Tibial nerve (tissue), 4 donors: ENCODE measurements around the gene TRAP1. TPM values are rescaled to one million over a fixed set of nuclear protein-coding genes. Genes with fewer than 3 reads are reported as not detected.

Experiments
- DNase-seq, 2 donors: peaks; one replicate each; pipeline ENCODE4 v3.0.0-alpha.2; 2019; ENCODE audit warnings: low spot score in 2 of 2
- H3K27ac ChIP-seq, 4 donors: fragments of 200-600 bp; sonication (generic) in 3 of 4; one replicate each; pipeline ENCODE4 v1.5.1; 2017 to 2019; ENCODE audit warnings: mild to moderate bottlenecking in 1 of 4
- H3K27me3 ChIP-seq, 2 donors: fragments of 200-600 bp; sonication (generic) in 1 of 2; one replicate each; pipeline versions ENCODE4 v1.5.1 to v1.6.0; 2017 to 2019
- H3K36me3 ChIP-seq, 3 donors: fragments of 200-600 bp; sonication (generic); one replicate each; pipeline ENCODE4 v1.5.1; 2018 to 2019
- H3K4me1 ChIP-seq, 4 donors: fragments of 200-600 bp; sonication (generic) in 3 of 4; one replicate each; pipeline ENCODE4 v1.5.1; 2017 to 2019
- H3K4me3 ChIP-seq, 4 donors: fragments of 200-600 bp; sonication (generic) in 3 of 4; one replicate each; pipeline ENCODE4 v1.5.1; 2017 to 2019; ENCODE audit warnings: mild to moderate bottlenecking in 1 of 4, moderate library complexity in 1 of 4
- H3K9me3 ChIP-seq, 4 donors: fragments of 200-600 bp; sonication (generic) in 3 of 4; one replicate each; pipeline ENCODE4 v1.5.1; 2017 to 2019
- EP300 ChIP-seq, 2 donors: sonication (generic); formaldehyde crosslinking; IDR thresholded peaks; one replicate each; pipeline ENCODE4 v1.6.1; 2017; ENCODE audit warnings: antibody characterized with exemption in 2 of 2, mild to moderate bottlenecking in 1 of 2
- POLR2A ChIP-seq, 2 donors: fragments of 450-650 bp; IDR thresholded peaks; one replicate each; pipeline ENCODE4 v1.6.1; 2017; ENCODE audit warnings: antibody characterized with exemption in 2 of 2, mild to moderate bottlenecking in 2 of 2, moderate library complexity in 2 of 2
- WGBS, 2 donors: methylation state at CpG; one replicate each; pipeline ENCODE4 v1.1.5; 2018; 5-methylcytosine and 5-hydroxymethylcytosine counted together
- total RNA-seq, 4 donors: library from RNA; depleted of rRNA; stranded (reverse); fragments of >200 nt; gene quantifications; one replicate each; pipeline ENCODE4 v1.1.0, GENCODE V29; 2016
- TF ChIP-seq, protein P1 (sequence below), 5 experiments: fragments of 200-600 bp in 3 of 5; fragments of 450-650 bp in 2 of 5; sonication (generic) in 3 of 5; IDR thresholded peaks; one replicate each; pipeline ENCODE4 v1.5.1; 2016 to 2019; ENCODE audit warnings: antibody characterized with exemption in 5 of 5, mild to moderate bottlenecking in 3 of 5, moderate library complexity in 2 of 5

TRAP1 gene
- total RNA-seq, 4 donors from 2014 or later, result 61.6 to 146 (median 74.2) TPM

DNA sequence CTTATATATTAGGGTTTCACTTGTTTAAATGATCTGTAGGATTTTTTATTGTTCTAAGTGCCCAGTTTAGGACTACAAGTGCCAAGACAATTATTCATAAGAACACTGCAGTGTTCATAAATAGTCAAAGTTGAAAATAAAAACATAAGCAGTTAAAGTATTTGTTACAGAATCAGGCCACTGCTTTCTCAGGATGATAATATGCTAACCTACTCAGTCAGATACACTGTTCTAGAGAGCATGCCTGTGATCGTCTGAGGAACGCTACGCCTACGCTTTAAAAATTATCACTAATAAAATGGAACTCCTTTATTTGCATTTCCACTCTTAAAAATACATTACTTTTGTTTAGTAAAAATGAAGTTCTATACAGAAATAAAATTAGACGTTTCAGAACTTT is 37.4 kb upstream of the TRAP1 start:
- DNase-seq, result no peak
- H3K27ac ChIP-seq, result no peak overlapping the region
- H3K9me3 ChIP-seq, result no peaks in the 10 kb centered on the region
- TF ChIP-seq, protein P1, sequence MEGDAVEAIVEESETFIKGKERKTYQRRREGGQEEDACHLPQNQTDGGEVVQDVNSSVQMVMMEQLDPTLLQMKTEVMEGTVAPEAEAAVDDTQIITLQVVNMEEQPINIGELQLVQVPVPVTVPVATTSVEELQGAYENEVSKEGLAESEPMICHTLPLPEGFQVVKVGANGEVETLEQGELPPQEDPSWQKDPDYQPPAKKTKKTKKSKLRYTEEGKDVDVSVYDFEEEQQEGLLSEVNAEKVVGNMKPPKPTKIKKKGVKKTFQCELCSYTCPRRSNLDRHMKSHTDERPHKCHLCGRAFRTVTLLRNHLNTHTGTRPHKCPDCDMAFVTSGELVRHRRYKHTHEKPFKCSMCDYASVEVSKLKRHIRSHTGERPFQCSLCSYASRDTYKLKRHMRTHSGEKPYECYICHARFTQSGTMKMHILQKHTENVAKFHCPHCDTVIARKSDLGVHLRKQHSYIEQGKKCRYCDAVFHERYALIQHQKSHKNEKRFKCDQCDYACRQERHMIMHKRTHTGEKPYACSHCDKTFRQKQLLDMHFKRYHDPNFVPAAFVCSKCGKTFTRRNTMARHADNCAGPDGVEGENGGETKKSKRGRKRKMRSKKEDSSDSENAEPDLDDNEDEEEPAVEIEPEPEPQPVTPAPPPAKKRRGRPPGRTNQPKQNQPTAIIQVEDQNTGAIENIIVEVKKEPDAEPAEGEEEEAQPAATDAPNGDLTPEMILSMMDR (IDR thresholded peaks at IDR 0.05), result no peak
- TF ChIP-seq POLR2A (IDR thresholded peaks at IDR 0.05), result no peak
- no peak for TF ChIP-seq EP300 (IDR thresholded peaks at IDR 0.05)
- no peaks in the 10 kb centered on the region for H3K27me3 ChIP-seq
- peaks cover 0 to 12% (median 0%) of the 10 kb centered on the region in 4 donors for H3K4me1 ChIP-seq
- WGBS, 2 donors, result 78 to 82% methylated on average over 5 of the region's 5 CpGs
- peaks cover 0 to 85% (median 27%) of the 10 kb centered on the region in 3 donors for H3K36me3 ChIP-seq
- H3K4me3 ChIP-seq, result no peak overlapping the region

DNA sequence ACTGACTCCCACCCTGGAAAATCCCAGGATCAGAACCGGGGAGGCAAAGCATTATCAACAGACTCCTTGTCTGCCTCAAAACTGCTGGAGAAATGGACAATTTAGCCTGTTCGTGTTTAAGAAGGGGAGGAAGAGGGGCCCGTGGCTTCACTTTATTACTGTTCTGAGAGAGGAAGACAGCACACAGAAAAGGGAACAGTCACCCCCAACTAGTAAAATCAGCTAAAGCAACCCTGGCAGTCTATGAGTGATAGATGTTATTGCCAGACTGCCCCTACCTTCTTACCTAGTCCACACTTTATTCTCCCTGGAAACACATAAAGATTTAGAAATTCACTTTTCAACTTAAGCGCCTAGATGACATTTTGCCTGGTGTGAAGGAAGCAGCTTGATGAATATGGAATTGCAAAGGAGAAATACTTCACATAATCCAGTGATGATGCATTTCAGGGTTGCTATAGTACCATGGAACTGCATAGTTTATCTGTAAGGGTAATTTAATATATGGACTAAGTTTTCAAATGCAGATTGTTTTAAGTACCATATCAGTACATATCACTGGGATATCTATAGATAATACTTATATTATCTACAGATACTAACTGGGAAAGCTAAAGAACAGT is 36.9 kb upstream of the TRAP1 start:
- Histone ChIP-seq H3K4me1 (peaks cover 0 to 8% (median 0%) of the 10 kb centered on the region in 4 donors), H3K27ac (no peak overlapping the region), H3K27me3 (no peaks in the 10 kb centered on the region), H3K4me3 (no peak overlapping the region), H3K36me3 (peaks cover 0 to 85% (median 26%) of the 10 kb centered on the region in 3 donors), H3K9me3 (no peaks in the 10 kb centered on the region)
- no peak for DNase-seq
- TF ChIP-seq POLR2A (IDR thresholded peaks at IDR 0.05) (no peak), EP300 (IDR thresholded peaks at IDR 0.05) (no peak)
- TF ChIP-seq, protein P1 (IDR thresholded peaks at IDR 0.05), result no peak
- WGBS, 2 donors, result 79 to 81% methylated on average over 4 of the region's 4 CpGs

DNA sequence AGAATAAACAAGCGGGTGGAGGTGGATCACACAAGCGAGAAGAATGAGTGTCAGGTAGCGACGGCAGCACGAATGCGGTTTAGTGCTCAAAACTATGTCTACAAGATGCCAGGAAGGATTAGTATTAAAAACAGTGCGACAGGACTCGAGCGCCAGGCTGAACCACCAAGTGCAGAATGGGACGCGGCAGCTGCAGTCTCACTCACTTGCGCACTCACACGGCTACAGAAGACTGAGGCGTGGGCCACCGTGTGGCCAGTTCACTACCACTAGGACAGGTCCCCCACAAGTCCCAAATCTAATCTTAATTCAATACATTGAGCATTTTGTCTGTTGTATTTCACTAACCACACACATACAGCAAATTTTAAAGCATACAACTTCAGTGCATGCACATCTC is 35.7 kb upstream of the TRAP1 start:
- TF ChIP-seq EP300 (IDR thresholded peaks at IDR 0.05) (no peak), POLR2A (IDR thresholded peaks at IDR 0.05) (no peak)
- TF ChIP-seq, protein P1 (IDR thresholded peaks at IDR 0.05), result no peak
- DNase-seq, result no peak
- WGBS, 2 donors, result 94% methylated on average over 15 of the region's 15 CpGs
- Histone ChIP-seq H3K27ac (no peak overlapping the region), H3K27me3 (no peaks in the 10 kb centered on the region), H3K4me3 (no peak overlapping the region), H3K4me1 (peaks cover 0 to 8% (median 0%) of the 10 kb centered on the region in 4 donors), H3K9me3 (no peaks in the 10 kb centered on the region), H3K36me3 (peaks cover 0 to 85% (median 16%) of the 10 kb centered on the region in 3 donors)

DNA sequence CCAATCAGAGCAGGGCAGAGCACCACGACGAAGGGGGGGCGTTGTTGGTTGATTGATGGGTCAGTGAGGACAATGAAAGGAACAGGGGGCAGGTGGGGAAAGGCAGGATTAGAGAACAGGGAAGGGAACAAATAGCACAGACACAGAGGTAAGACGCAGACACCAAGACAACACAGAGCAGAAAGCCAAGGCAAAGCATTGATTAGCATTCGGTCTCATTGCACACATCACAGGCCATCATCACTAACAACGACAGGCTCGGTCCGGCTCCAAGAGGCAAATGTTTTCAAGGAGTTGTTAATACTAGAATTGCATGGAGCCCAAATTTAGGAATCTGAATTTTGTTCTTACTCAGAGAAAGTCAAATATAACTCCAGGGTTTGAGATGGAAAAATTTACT is 34.6 kb upstream of the TRAP1 start:
- Histone ChIP-seq H3K36me3 (peaks cover 0 to 85% (median 5%) of the 10 kb centered on the region in 3 donors), H3K4me3 (no peak overlapping the region), H3K4me1 (peaks cover 0 to 8% (median 0%) of the 10 kb centered on the region in 4 donors), H3K27me3 (no peaks in the 10 kb centered on the region), H3K9me3 (no peaks in the 10 kb centered on the region), H3K27ac (no peak overlapping the region)
- TF ChIP-seq POLR2A (IDR thresholded peaks at IDR 0.05) (no peak), EP300 (IDR thresholded peaks at IDR 0.05) (no peak)
- TF ChIP-seq, protein P1 (IDR thresholded peaks at IDR 0.05), result no peak
- DNase-seq, result no peak
- 92 to 93% methylated on average over 8 of the region's 8 CpGs for WGBS, 2 donors

DNA sequence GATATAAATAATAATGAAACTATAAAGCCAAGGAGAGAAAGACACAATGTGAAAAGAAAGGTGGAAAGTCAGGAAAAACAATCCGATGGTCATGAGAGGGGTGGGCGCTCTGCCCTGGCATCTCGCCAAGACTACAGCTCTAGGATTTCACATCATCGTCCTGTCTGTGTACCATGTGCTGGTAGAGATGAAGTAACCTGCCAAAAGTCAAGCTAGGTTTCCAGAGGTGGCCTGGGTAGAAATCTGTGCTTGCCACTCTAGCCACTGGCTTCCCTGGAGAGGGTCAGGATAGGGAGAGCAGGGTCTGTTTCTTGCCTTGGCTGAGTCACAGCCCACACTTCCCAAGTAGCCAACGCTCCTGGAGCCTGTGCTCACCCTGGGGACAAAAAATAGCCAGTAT is 31.0 kb upstream of the TRAP1 start:
- Histone ChIP-seq H3K4me1 (peaks cover 0 to 19% (median 0%) of the 10 kb centered on the region in 4 donors), H3K9me3 (no peaks in the 10 kb centered on the region), H3K27ac (no peak overlapping the region), H3K4me3 (no peak overlapping the region), H3K36me3 (peaks cover 0 to 93% (median 6%) of the 10 kb centered on the region in 3 donors), H3K27me3 (no peaks in the 10 kb centered on the region)
- no peak for DNase-seq
- TF ChIP-seq, protein P1 (IDR thresholded peaks at IDR 0.05), result no peak
- TF ChIP-seq EP300 (IDR thresholded peaks at IDR 0.05) (no peak), POLR2A (IDR thresholded peaks at IDR 0.05) (no peak)
- WGBS, 2 donors, result 76 to 89% methylated on average over 5 of the region's 5 CpGs
